Activated T-helper 1 cell treated with Interleukin-2 at 50 U/mL for 16 hours (primary cell): ENCODE data around the gene PLCE1.
"Not testable (repeated sequence)": the region's sequence is repeated elsewhere in the genome, so short reads cannot be mapped to it uniquely, and the experiment has no call there.

Experiments used
- DNase-seq: peaks from one replicate; pipeline ENCODE4 v3.0.0-alpha.2; 2020; ENCODE audit warnings: low read depth

PLCE1 gene

GRCh38 chr10:93993782-93994437 lies at the start of gene PLCE1:
Gene PLCE1 (plus strand): TSS chr10:93993931. CDS start chr10:94031047, 37,116 bp downstream.
- DNase-seq, result no peak

- no peak for DNase-seq
Measured at GRCh38 chr10:93945819-93946218, 47.9 kb upstream of the PLCE1 start.

- no peak for DNase-seq
Measured at GRCh38 chr10:93947055-93947454, 46.7 kb upstream of the PLCE1 start.

- no peak for DNase-seq
Measured at GRCh38 chr10:93947524-93947923, 46.2 kb upstream of the PLCE1 start.

DNA sequence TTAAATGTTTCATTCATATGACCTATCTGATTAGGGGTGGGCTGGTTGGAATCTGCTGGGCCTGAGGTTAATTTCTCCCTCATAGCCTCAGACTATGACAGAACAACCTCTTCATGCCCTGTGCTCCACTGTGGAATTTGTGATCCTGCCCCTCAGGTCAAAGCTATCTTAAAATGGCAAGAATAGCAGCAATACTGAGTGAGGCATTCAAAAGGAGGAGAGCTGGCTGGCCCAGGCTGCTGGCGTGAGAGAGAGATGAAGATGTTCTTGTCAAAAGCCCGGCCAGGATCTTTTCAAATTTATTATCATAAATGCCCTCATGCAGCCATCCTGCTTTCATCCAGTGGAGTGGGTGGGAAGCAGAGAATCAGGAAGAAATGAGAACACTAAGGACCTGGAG lies 41.8 kb upstream of the PLCE1 start:
- DNase-seq, result no peak

- DNase-seq, result no peak
Measured at GRCh38 chr10:93954299-93954698, 39.4 kb upstream of the PLCE1 start.

- no peak for DNase-seq
Measured at GRCh38 chr10:93954726-93955363, 38.9 kb upstream of the PLCE1 start.

GRCh38 chr10:93958834-93959233 lies 34.9 kb upstream of the PLCE1 start:
- DNase-seq, result no peak

- not testable (repeated sequence) for DNase-seq
Measured at GRCh38 chr10:93960988-93961387, 32.7 kb upstream of the PLCE1 start.

GRCh38 chr10:93962973-93963372 lies 30.8 kb upstream of the PLCE1 start:
- no peak for DNase-seq

GRCh38 chr10:93963434-93963833 lies 30.3 kb upstream of the PLCE1 start:
- no peak for DNase-seq

GRCh38 chr10:93965911-93966310 lies 27.8 kb upstream of the PLCE1 start:
- no peak for DNase-seq

- no peak for DNase-seq
Measured at GRCh38 chr10:93967756-93968155, 26.0 kb upstream of the PLCE1 start.

GRCh38 chr10:93968540-93968945 lies 25.2 kb upstream of the PLCE1 start:
- DNase-seq, result no peak

- not testable (repeated sequence) for DNase-seq
Measured at GRCh38 chr10:93970433-93971010, 23.2 kb upstream of the PLCE1 start.

DNA sequence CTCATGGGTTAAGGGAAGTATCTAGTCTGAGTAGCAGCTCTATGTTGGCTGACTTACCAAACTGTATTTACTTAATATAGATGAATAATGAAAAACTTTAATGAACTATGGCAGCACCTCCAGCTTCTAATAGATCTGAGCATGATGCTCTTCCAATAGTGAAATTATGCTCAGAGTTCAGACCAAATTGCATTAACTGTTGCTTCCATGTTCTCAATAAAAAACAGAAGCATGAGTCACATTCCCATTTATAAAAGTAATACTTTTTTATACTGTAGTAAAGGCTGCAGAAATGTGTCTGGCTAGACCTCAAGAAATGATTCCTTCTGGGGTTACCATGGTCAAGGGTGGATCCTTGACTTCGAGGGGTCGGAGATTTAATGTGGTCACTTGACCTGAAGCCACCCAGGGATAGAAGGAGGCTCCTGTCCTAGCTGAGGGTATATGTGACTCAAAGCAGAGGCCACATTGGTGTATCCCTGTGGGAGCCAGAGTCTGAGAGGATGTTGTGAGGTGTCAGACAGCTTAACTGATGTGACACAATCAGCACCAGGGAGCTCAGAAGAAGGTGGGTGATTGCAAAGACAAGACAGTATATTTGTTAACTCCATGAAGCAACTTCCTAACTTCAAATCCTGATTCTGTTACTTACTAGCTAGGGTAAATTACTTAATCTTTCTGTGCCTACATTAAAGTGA lies 19.8 kb upstream of the PLCE1 start:
- no peak for DNase-seq

DNA sequence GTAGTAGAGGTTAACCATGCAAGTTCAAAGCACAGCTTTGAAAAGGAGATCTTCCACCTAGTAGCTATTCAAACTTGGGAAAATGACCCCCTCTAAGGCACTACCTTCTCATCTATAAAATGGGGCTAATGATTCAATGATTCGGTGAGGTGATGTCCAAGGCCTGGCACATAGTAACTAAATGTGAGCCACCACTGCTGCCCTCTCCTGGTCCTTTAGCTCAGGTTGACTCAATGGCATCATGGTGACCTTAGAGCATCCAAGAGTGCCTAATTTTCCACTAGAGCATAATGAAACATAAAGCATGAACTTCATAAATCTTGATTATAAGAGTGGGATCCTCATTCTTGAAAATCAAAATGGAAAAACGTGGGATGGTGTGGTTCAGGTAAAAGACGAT lies 16.3 kb upstream of the PLCE1 start:
- no peak for DNase-seq

GRCh38 chr10:93980486-93980885 lies 13.2 kb upstream of the PLCE1 start:
- DNase-seq, result no peak

- DNase-seq, result no peak
Measured at GRCh38 chr10:93991114-93991513, 2.6 kb upstream of the PLCE1 start.

DNA sequence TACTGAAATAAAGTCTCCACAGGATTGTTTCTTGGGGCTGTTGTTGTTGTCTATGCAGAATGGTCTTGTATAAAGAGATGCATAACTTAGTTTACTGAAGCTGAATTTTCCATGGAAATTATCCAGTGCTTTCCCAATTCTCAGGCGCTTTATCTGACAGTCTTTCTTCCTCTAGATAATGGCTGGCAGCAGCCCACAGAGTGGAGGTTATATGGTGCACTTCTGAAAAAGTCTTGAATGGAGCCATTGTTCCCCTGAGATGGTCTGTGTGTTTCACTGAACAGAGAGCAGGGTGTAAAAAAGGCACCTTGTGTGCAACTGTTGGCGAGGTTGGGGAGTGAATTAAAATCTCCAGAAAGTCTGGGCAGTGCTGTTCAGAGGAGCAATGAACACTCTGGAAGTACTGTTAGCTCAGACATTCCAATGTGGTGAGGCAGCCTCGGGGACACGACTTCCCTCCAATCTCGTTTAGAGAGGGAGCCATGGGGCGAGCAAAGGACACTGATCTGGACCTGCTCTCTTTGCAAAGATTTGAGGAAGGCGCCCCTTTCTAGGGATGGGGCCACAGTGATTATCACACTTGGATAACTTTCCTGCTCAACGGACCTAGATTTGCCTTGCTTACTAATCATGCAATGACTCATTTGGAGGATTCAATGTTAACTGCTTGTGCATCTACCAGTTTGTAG lies 2.0 kb upstream of the PLCE1 start:
- DNase-seq, result no peak

DNA sequence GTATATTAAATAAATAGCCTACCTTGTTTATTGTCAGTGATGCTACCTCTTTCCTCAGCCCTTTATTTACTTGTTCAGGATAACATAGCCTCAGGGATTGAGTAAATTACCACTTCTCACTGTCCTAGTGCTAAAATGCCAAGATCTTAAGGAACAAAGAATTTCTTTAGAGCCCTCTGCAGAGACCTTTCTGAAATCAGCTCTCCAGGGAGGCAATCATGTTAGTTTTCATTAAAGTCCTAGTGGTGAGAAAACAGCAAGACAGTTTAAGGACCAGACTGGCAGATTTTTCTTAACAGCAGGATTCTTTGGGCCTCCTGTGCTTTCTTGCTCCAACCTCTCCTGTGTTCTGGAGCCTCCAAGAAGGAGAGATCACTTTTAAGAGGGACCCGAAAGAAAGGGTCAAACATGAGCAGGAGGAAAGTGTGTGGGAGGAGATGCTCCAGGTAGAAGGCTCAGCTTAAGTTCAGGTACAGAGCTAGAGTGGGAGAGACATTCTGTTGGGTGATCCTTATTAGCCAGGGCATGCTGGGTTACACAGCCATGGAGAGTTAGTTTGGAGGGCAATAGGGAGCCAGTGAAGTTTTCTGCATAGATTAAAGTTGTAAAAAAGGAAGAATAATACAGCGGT lies 1.2 kb upstream of the PLCE1 start:
- no peak for DNase-seq

GRCh38 chr10:93993414-93993781 lies 333 bp upstream of the PLCE1 start:
- no peak for DNase-seq
